Tibial nerve (tissue), 4 donors: ENCODE measurements around the gene ZNF577. TPM values are rescaled to one million over a fixed set of nuclear protein-coding genes. Genes with fewer than 3 reads are reported as not detected.

Experiments used
- DNase-seq, 2 donors: peaks; one replicate each; pipeline ENCODE4 v3.0.0-alpha.2; 2019; ENCODE audit warnings: low spot score in 2 of 2
- H3K27ac ChIP-seq, 4 donors: fragments of 200-600 bp; sonication (generic) in 3 of 4; one replicate each; pipeline ENCODE4 v1.5.1; 2017 to 2019; ENCODE audit warnings: mild to moderate bottlenecking in 1 of 4
- H3K27me3 ChIP-seq, 2 donors: fragments of 200-600 bp; sonication (generic) in 1 of 2; one replicate each; pipeline versions ENCODE4 v1.5.1 to v1.6.0; 2017 to 2019
- H3K36me3 ChIP-seq, 3 donors: fragments of 200-600 bp; sonication (generic); one replicate each; pipeline ENCODE4 v1.5.1; 2018 to 2019
- H3K4me1 ChIP-seq, 4 donors: fragments of 200-600 bp; sonication (generic) in 3 of 4; one replicate each; pipeline ENCODE4 v1.5.1; 2017 to 2019
- H3K4me3 ChIP-seq, 4 donors: fragments of 200-600 bp; sonication (generic) in 3 of 4; one replicate each; pipeline ENCODE4 v1.5.1; 2017 to 2019; ENCODE audit warnings: mild to moderate bottlenecking in 1 of 4, moderate library complexity in 1 of 4
- H3K9me3 ChIP-seq, 4 donors: fragments of 200-600 bp; sonication (generic) in 3 of 4; one replicate each; pipeline ENCODE4 v1.5.1; 2017 to 2019
- EP300 ChIP-seq, 2 donors: sonication (generic); formaldehyde crosslinking; IDR thresholded peaks; one replicate each; pipeline ENCODE4 v1.6.1; 2017; ENCODE audit warnings: antibody characterized with exemption in 2 of 2, mild to moderate bottlenecking in 1 of 2
- POLR2A ChIP-seq, 2 donors: fragments of 450-650 bp; IDR thresholded peaks; one replicate each; pipeline ENCODE4 v1.6.1; 2017; ENCODE audit warnings: antibody characterized with exemption in 2 of 2, mild to moderate bottlenecking in 2 of 2, moderate library complexity in 2 of 2
- WGBS, 2 donors: methylation state at CpG; one replicate each; pipeline ENCODE4 v1.1.5; 2018; 5-methylcytosine and 5-hydroxymethylcytosine counted together
- total RNA-seq, 4 donors: library from RNA; depleted of rRNA; stranded (reverse); fragments of >200 nt; gene quantifications; one replicate each; pipeline ENCODE4 v1.1.0, GENCODE V29; 2016
- TF ChIP-seq, protein P1 (sequence below), 5 experiments: fragments of 200-600 bp in 3 of 5; fragments of 450-650 bp in 2 of 5; sonication (generic) in 3 of 5; IDR thresholded peaks; one replicate each; pipeline ENCODE4 v1.5.1; 2016 to 2019; ENCODE audit warnings: antibody characterized with exemption in 5 of 5, mild to moderate bottlenecking in 3 of 5, moderate library complexity in 2 of 5

The ZNF577 gene
- total RNA-seq, 4 donors from 2014 or later: 14.5 to 27.6 (median 21.2) TPM

GRCh38 chr19:51837145-51837544 is 50.6 kb downstream of the ZNF577 start:
- Histone ChIP-seq H3K27me3 (no peaks in the 10 kb centered on the region), H3K4me1 (no peaks in the 10 kb centered on the region), H3K27ac (no peak overlapping the region), H3K9me3 (peaks cover 0 to 8% (median 0%) of the 10 kb centered on the region in 4 donors), H3K4me3 (no peak overlapping the region), H3K36me3 (peaks cover 0 to 18% (median 0%) of the 10 kb centered on the region in 3 donors)
- no peak for DNase-seq
- 94 to 97% methylated on average over 2 of the region's 2 CpGs for WGBS, 2 donors
- no peak for TF ChIP-seq EP300 (IDR thresholded peaks at IDR 0.05)

DNA sequence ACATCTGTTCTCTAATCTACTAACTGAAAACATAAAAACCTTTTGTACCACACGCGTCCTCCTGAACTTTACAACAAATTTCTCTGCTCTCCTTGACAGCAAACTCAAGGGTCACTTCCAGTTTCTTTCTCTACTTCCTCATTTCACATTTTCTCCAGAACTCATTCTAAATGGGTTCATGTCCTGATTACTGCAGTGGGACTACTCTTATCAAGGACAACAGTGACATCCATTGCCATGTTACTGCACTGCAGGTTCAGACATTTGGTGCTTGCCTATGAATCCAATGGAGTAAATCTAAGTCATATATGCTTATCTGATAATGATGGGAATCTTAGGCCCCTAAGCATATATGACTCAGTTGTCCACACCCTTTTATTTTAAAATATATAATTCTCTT is 57.5 kb downstream of the ZNF577 start:
- no peak for DNase-seq
- no peaks in the 10 kb centered on the region for H3K27me3 ChIP-seq
- H3K4me3 ChIP-seq: no peak overlapping the region
- peaks cover 0 to 25% (median 1%) of the 10 kb centered on the region in 4 donors for H3K9me3 ChIP-seq
- WGBS, 2 donors: 78 to 84% methylated on average over 2 of the region's 2 CpGs
- TF ChIP-seq, protein P1, sequence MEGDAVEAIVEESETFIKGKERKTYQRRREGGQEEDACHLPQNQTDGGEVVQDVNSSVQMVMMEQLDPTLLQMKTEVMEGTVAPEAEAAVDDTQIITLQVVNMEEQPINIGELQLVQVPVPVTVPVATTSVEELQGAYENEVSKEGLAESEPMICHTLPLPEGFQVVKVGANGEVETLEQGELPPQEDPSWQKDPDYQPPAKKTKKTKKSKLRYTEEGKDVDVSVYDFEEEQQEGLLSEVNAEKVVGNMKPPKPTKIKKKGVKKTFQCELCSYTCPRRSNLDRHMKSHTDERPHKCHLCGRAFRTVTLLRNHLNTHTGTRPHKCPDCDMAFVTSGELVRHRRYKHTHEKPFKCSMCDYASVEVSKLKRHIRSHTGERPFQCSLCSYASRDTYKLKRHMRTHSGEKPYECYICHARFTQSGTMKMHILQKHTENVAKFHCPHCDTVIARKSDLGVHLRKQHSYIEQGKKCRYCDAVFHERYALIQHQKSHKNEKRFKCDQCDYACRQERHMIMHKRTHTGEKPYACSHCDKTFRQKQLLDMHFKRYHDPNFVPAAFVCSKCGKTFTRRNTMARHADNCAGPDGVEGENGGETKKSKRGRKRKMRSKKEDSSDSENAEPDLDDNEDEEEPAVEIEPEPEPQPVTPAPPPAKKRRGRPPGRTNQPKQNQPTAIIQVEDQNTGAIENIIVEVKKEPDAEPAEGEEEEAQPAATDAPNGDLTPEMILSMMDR (IDR thresholded peaks at IDR 0.05): peak in 1 of 5 experiments; percentile 28
- no peak for TF ChIP-seq EP300 (IDR thresholded peaks at IDR 0.05)
- no peak overlapping the region for H3K27ac ChIP-seq
- H3K4me1 ChIP-seq: no peaks in the 10 kb centered on the region
- no peaks in the 10 kb centered on the region for H3K36me3 ChIP-seq

DNA sequence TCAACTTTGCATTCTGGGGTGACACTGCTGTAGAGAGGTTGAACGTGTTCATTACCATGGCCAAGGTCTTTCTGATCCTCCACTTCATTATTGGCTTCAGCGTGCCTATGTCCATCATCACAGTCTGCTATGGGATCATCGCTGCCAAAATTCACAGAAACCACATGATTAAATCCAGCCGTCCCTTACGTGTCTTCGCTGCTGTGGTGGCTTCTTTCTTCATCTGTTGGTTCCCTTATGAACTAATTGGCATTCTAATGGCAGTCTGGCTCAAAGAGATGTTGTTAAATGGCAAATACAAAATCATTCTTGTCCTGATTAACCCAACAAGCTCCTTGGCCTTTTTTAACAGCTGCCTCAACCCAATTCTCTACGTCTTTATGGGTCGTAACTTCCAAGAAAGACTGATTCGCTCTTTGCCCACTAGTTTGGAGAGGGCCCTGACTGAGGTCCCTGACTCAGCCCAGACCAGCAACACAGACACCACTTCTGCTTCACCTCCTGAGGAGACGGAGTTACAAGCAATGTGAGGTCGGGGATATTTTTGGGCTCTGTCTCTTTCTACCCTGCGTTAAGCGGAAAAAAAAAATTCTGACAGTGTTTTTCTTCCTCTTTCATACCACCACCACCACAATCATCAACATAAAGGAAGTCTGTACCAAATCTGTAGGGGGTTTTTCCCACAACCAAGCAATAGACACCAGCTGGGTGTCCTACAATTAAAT is 63.3 kb downstream of the ZNF577 start:
- WGBS, 2 donors: 82 to 85% methylated on average over 13 of the region's 13 CpGs

GRCh38 chr19:51822946-51823345 is 64.8 kb downstream of the ZNF577 start:
- WGBS, 2 donors: 89 to 91% methylated on average over 3 of the region's 3 CpGs

More for the DNA sequence above, 63.3 kb downstream of the ZNF577 start:
- no peaks in the 10 kb centered on the region for H3K27me3 ChIP-seq
- H3K4me3 ChIP-seq: no peak overlapping the region
- H3K9me3 ChIP-seq: peaks cover 0 to 22% (median 1%) of the 10 kb centered on the region in 4 donors
- TF ChIP-seq EP300 (IDR thresholded peaks at IDR 0.05) (no peak), POLR2A (IDR thresholded peaks at IDR 0.05) (no peak)
- TF ChIP-seq, protein P1 (IDR thresholded peaks at IDR 0.05): no peak
- H3K4me1 ChIP-seq: no peaks in the 10 kb centered on the region
- peak overlapping the region in 1 of 4 donors; percentile 17 for H3K27ac ChIP-seq
- DNase-seq: no peak
- H3K36me3 ChIP-seq: no peaks in the 10 kb centered on the region

DNA sequence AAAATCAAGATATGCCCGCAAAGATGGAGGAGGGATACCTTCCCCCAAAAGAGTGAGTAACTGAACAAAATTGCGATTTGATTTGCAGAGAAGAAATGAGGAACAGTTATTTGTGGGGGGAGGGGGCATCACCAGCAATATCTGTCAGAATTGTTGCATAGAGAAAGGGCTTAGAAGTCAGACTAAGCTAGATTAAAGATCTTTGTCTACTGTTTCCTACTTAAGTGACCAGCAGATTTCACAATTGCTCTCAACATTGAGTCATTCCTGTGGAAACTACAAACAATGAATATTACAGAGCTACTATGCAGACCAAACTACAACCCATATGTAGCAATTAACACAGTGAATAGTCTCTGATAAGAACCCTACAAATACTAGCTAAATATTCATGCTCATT is 65.4 kb downstream of the ZNF577 start:
- no peak overlapping the region for H3K4me3 ChIP-seq
- no peak for DNase-seq
- H3K36me3 ChIP-seq: no peaks in the 10 kb centered on the region
- peaks cover 0 to 7% (median 1%) of the 10 kb centered on the region in 4 donors for H3K9me3 ChIP-seq
- H3K27ac ChIP-seq: no peak overlapping the region
- no peaks in the 10 kb centered on the region for H3K27me3 ChIP-seq
- WGBS, 2 donors: 71 to 85% methylated on average over 2 of the region's 2 CpGs
- no peak for TF ChIP-seq POLR2A (IDR thresholded peaks at IDR 0.05)
- TF ChIP-seq, protein P1 (IDR thresholded peaks at IDR 0.05): no peak
- TF ChIP-seq EP300 (IDR thresholded peaks at IDR 0.05): no peak
- H3K4me1 ChIP-seq: no peaks in the 10 kb centered on the region

More at GRCh38 chr19:51822946-51823345, 64.8 kb downstream of the ZNF577 start:
- H3K4me1 ChIP-seq: no peaks in the 10 kb centered on the region
- DNase-seq: no peak
- TF ChIP-seq, protein P1 (IDR thresholded peaks at IDR 0.05): no peak
- TF ChIP-seq POLR2A (IDR thresholded peaks at IDR 0.05) (no peak), EP300 (IDR thresholded peaks at IDR 0.05) (no peak)
- H3K27ac ChIP-seq: no peak overlapping the region
- H3K27me3 ChIP-seq: no peaks in the 10 kb centered on the region
- no peaks in the 10 kb centered on the region for H3K36me3 ChIP-seq
- H3K9me3 ChIP-seq: peaks cover 0 to 13% (median 1%) of the 10 kb centered on the region in 4 donors
- H3K4me3 ChIP-seq: no peak overlapping the region
